ENCODE results near the gene AXL. TPM values are rescaled to one million over a fixed set of nuclear protein-coding genes. Genes with fewer than 3 reads are reported as not detected.
"Not testable (repeated sequence)": the region's sequence is repeated elsewhere in the genome, so short reads cannot be mapped to it uniquely, and the experiment has no call there.

AXL gene
- total RNA-seq, 2 donors from 2014 or later: 0.17 to 0.44 TPM

GRCh38 chr19:41194157-41194552 lies 24.9 kb upstream of the AXL start:
- peaks cover 17% of the 10 kb centered on the region for H3K4me1 Mint-ChIP-seq (ENCODE audit: low read depth)
- H3K36me3 Mint-ChIP-seq (ENCODE audit: insufficient read depth in 2 of 2): peaks cover 0 to 2% of the 10 kb centered on the region in 2 donors
- H3K4me3 Mint-ChIP-seq: peak overlapping the region in 1 of 2 donors; percentile 21
- H3K9me3 Mint-ChIP-seq: no peaks in the 10 kb centered on the region
- ATAC-seq (replicated peaks in 1 of 2) (no peak), DNase-seq (no peak)
- H3K27me3 Mint-ChIP-seq (ENCODE audit: low read depth): peaks cover 41% of the 10 kb centered on the region
- H3K27ac Mint-ChIP-seq: no peak overlapping the region

DNA sequence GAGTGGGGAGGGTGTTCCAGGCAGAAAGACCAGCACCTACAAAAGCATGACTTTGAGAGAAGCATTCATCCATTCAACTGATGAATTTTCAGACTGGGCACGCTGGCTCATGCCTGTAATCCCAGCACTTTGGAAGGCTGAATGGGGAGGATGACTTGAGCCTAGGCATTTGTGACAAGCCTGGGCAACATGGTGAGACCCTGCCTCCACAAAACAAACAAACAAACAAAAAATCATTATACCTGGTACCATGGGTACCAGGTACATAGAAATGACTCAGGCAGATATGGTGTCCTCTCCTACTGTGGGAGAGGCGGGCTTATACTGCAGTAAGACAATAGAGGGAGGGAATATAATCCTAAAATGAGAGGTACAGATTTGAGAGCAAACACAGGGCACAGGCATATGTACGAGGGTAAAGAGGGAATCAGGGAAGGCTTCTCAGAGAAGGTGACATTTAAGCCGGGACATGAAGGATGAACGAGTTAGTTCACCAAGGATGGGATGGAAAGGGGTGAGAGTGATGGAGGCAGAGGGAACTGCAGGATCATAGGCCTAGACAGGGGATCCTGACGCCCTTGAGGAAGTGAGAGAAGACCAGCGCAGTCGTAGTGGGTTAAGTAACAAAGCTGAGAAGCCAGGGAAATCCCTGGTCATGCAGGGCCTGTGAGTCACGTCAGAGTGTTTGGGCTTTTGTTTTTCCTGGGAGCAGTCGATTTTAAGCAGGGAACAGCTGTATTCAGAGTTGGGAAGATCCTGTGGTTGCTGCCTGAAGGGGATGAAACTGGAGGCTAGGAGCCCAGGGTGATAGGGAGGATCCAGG lies 23.1 kb upstream of the AXL start:
- ATAC-seq (replicated peaks in 1 of 2) (no peak), DNase-seq (no peak)
- Mint-ChIP-seq H3K9me3 (no peaks in the 10 kb centered on the region), H3K27ac (no peak overlapping the region), H3K36me3 (ENCODE audit: insufficient read depth in 2 of 2) (peaks cover 0 to 2% of the 10 kb centered on the region in 2 donors), H3K4me1 (ENCODE audit: low read depth) (peaks cover 23% of the 10 kb centered on the region), H3K4me3 (no peak overlapping the region), H3K27me3 (ENCODE audit: low read depth) (peaks cover 34% of the 10 kb centered on the region)

DNA sequence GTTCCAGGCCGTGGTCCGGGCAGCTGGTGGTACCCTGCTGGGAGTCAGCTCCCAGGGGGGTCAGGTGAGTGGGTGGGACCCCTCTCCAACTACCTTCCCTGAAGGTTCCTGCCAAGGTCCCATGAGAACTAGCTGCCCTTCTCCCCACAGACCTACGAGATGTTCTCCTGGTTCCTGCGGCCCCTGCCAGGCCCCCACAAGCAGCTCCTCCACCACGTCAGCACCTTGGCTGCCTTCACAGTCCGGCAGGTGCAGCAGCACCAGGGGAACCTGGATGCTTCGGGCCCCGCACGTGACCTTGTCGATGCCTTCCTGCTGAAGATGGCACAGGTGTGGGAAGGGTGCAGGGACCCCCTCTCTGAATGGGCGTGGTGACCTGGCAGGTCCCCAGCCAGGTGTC lies 20.5 kb upstream of the AXL start:
- Mint-ChIP-seq H3K9me3 (no peaks in the 10 kb centered on the region), H3K27me3 (ENCODE audit: low read depth) (peaks cover 14% of the 10 kb centered on the region), H3K36me3 (ENCODE audit: insufficient read depth in 2 of 2) (no peaks in the 10 kb centered on the region), H3K27ac (no peak overlapping the region), H3K4me1 (ENCODE audit: low read depth) (peaks cover 13% of the 10 kb centered on the region), H3K4me3 (no peak overlapping the region)
- ATAC-seq (replicated peaks in 1 of 2) (no peak), DNase-seq (no peak)

DNA sequence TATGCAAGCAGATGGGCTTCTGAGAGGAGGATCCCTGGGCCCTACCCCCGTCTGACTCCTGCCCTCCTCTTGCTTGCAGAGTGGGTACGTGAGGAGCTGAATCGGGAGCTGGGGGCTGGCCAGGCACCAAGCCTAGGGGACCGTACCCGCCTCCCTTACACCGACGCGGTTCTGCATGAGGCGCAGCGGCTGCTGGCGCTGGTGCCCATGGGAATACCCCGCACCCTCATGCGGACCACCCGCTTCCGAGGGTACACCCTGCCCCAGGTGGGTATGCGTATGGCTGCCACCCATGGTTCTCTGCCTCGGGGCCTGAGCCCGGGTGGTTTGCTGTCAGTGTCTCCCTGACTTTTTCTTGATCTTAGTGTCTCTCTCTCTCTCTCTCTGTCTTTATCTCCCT lies 15.7 kb upstream of the AXL start:
- H3K27ac Mint-ChIP-seq: peak overlapping the region; percentile 70
- no peak for ATAC-seq (replicated peaks in 1 of 2)
- H3K36me3 Mint-ChIP-seq (ENCODE audit: insufficient read depth in 2 of 2): no peaks in the 10 kb centered on the region
- no peak overlapping the region for H3K4me3 Mint-ChIP-seq
- H3K9me3 Mint-ChIP-seq: no peaks in the 10 kb centered on the region
- H3K4me1 Mint-ChIP-seq (ENCODE audit: low read depth): peaks cover 17% of the 10 kb centered on the region
- H3K27me3 Mint-ChIP-seq (ENCODE audit: low read depth): peaks cover under 1% of the 10 kb centered on the region
- no peak for DNase-seq

DNA sequence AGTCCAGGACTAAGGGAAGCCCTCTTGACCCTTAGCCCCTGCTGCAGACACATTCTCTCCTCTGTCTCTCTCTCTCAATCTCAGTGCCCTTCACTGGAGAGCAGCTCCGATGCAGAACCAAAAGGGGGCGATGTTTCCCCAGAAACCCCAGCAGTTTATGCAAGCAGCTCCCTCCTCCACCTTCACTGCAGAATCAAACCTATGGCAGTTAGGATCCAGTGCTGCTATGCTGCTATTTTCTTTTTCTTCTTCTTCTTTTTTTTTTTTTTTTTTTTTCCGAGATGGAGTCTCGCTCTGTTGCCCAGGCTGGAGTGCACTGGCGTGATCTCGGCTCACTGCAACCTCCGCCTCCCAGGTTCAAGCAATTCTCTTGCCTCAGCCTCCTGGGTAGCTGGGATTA lies 14.7 kb upstream of the AXL start:
- DNase-seq (peak; percentile 84 to 85), ATAC-seq (replicated peaks in 1 of 2) (peak; percentile 97)
- peaks cover 17% of the 10 kb centered on the region for H3K4me1 Mint-ChIP-seq (ENCODE audit: low read depth)
- H3K27me3 Mint-ChIP-seq (ENCODE audit: low read depth); H3K36me3 Mint-ChIP-seq (ENCODE audit: insufficient read depth in 2 of 2); H3K4me3 Mint-ChIP-seq; H3K9me3 Mint-ChIP-seq: not testable (repeated sequence)
- peak overlapping the region; percentile 77 for H3K27ac Mint-ChIP-seq

DNA sequence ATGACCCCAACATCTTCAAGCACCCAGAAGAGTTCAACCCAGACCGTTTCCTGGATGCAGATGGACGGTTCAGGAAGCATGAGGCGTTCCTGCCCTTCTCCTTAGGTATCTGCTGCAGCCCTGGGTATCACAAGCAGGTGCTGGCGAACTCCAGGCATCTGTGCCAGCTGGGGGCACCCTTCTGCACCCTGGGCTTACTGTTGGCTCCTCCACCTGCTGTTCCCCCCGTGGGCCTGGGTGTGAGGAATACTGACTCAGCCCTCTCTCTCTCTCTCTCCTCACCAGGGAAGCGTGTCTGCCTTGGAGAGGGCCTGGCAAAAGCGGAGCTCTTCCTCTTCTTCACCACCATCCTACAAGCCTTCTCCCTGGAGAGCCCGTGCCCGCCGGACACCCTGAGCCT lies 13.0 kb upstream of the AXL start:
- H3K4me3 Mint-ChIP-seq: no peak overlapping the region
- no peaks in the 10 kb centered on the region for H3K36me3 Mint-ChIP-seq (ENCODE audit: insufficient read depth in 2 of 2)
- no peaks in the 10 kb centered on the region for H3K9me3 Mint-ChIP-seq
- DNase-seq (no peak), ATAC-seq (replicated peaks in 1 of 2) (no peak)
- no peaks in the 10 kb centered on the region for H3K27me3 Mint-ChIP-seq (ENCODE audit: low read depth)
- no peak overlapping the region for H3K27ac Mint-ChIP-seq
- H3K4me1 Mint-ChIP-seq (ENCODE audit: low read depth): peaks cover 10% of the 10 kb centered on the region

DNA sequence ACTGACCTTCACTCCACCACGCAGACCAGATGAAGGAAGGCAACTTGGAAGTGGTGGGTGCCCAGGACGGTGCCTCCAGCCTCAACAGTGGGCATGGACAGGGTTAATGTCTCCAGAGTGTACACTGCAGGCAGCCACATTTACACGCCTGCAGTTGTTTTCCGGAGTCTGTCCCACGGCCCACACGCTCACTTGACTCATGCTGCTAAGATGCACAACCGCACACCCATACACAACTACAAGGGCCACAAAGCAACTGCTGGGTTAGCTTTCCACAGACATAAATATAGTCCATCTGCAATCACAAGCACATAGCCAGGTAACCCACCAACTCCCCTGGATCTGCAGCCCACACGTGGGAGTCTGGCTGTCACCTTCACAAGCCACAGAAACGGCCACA lies 12.6 kb upstream of the AXL start:
- Mint-ChIP-seq H3K4me1 (ENCODE audit: low read depth) (peaks cover 10% of the 10 kb centered on the region), H3K27me3 (ENCODE audit: low read depth) (no peaks in the 10 kb centered on the region), H3K27ac (no peak overlapping the region), H3K4me3 (no peak overlapping the region), H3K9me3 (no peaks in the 10 kb centered on the region), H3K36me3 (ENCODE audit: insufficient read depth in 2 of 2) (no peaks in the 10 kb centered on the region)
- no peak for DNase-seq
- ATAC-seq (replicated peaks in 1 of 2): no peak

DNA sequence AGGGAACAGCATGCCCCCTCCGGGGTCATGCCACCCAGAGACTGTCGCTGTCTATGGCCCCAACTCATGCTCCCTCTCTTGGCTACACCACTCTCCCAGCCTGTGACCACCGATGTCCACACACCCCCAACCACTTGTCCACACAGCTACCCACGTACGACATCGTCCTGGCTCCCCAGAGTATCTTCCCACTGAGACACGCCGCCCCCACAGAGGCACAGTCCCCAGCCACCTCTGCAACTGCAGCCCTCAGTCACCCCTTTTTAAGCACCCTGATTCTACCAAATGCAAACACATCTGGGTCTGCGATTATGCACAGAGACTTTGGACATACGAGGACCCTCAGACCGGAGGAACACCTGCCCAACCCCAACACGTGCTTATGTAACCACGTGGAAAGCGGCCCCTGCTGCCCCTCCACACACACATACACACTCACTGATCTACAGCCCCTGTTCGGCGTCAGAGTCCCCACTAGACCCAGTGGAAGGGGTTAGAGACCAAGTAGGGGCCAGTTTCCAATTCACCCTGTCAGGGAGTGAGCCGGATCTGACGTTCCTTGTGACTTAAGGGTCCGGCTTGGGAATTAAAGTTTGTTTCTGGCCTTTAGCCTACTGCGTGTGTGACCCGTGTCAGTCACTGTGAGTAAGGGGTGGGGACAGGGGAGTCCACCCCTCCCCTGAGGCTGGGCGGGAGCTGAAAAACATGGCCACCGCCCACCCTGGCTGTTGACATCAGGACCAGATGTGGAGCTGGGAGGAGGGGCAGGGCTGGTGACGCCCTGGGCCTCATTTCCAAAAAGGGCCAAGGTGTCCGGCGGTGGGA lies 11.9 kb upstream of the AXL start:
- ATAC-seq (replicated peaks in 1 of 2) (no peak), DNase-seq (no peak)
- Mint-ChIP-seq H3K27me3 (ENCODE audit: low read depth) (no peaks in the 10 kb centered on the region), H3K4me1 (ENCODE audit: low read depth) (peaks cover 10% of the 10 kb centered on the region), H3K9me3 (no peaks in the 10 kb centered on the region), H3K36me3 (ENCODE audit: insufficient read depth in 2 of 2) (no peaks in the 10 kb centered on the region), H3K4me3 (no peak overlapping the region), H3K27ac (no peak overlapping the region)

DNA sequence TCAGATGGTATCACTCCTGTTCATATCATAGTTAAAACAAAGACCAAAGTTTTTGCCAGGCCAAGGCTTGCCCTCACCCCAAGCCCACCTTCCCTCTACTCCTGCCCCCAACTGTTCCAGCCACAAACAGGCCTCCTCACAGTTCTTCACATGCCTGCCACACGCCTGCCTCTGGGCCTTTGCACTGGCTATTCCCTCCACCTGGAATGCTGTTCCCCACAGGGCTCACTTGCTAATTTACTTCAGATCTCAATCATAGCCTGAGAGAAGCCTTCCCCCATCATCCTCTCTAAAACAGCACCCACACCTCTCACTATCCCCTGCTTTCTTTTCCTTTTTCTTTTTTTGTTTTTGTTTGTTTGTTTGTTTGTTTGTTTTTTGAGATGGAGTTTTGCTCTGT lies 4.9 kb upstream of the AXL start:
- no peaks in the 10 kb centered on the region for H3K9me3 Mint-ChIP-seq
- ATAC-seq (replicated peaks in 1 of 2): no peak
- peaks cover 6% of the 10 kb centered on the region for H3K4me1 Mint-ChIP-seq (ENCODE audit: low read depth)
- peaks cover 9% of the 10 kb centered on the region for H3K27me3 Mint-ChIP-seq (ENCODE audit: low read depth)
- no peak overlapping the region for H3K27ac Mint-ChIP-seq
- H3K36me3 Mint-ChIP-seq (ENCODE audit: insufficient read depth in 2 of 2): no peaks in the 10 kb centered on the region
- H3K4me3 Mint-ChIP-seq: no peak overlapping the region
- DNase-seq: no peak

DNA sequence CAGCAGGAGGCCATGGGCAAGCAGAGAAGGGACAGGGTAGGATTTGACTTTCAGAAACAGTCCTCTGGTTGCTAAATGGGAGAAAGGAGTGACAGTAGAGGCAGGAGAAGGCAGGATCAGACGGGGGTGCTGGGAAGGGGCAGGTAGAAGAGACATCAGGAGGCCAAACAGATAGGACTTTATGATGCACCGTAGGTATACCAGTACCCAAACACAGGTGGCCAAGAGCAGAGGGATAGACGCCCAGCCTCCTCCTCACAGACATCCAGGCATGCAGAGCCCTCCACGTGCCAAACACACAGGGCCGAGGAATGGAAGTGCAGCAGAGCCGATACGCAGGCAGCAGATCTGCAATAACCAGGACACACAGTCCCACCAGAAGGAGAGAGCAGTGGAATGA lies 1.3 kb upstream of the AXL start:
- Mint-ChIP-seq H3K9me3 (no peaks in the 10 kb centered on the region), H3K4me1 (ENCODE audit: low read depth) (peaks cover 7% of the 10 kb centered on the region), H3K27me3 (ENCODE audit: low read depth) (peaks cover 23% of the 10 kb centered on the region), H3K36me3 (ENCODE audit: insufficient read depth in 2 of 2) (peaks cover 0 to 1% of the 10 kb centered on the region in 2 donors), H3K4me3 (no peak overlapping the region), H3K27ac (no peak overlapping the region)
- ATAC-seq (replicated peaks in 1 of 2): no peak
- DNase-seq: no peak

DNA sequence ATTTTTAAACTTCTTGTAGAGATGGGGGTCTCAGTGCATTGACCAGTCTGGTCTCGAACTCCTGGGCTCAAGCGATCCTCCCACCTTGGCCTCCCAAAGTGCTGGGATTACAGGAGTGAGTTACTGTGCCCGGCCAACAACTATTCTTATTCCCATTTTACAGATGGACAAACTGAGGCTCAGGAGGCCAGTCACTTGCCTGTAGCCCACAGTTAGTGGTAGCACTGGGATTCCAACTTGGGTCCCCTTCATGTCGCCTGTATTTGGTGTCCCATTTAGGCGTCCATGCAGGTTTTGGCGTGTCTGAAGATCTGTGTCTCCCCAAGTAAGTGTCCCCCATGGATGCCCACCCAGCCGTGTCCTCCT lies 791 bp upstream of the AXL start:
- no peak for ATAC-seq (replicated peaks in 1 of 2)
- Mint-ChIP-seq H3K36me3 (ENCODE audit: insufficient read depth in 2 of 2) (peaks cover 0 to 1% of the 10 kb centered on the region in 2 donors), H3K4me1 (ENCODE audit: low read depth) (peaks cover 12% of the 10 kb centered on the region), H3K4me3 (no peak overlapping the region), H3K27ac (no peak overlapping the region), H3K27me3 (ENCODE audit: low read depth) (peaks cover 23% of the 10 kb centered on the region), H3K9me3 (no peaks in the 10 kb centered on the region)
- no peak for DNase-seq

DNA sequence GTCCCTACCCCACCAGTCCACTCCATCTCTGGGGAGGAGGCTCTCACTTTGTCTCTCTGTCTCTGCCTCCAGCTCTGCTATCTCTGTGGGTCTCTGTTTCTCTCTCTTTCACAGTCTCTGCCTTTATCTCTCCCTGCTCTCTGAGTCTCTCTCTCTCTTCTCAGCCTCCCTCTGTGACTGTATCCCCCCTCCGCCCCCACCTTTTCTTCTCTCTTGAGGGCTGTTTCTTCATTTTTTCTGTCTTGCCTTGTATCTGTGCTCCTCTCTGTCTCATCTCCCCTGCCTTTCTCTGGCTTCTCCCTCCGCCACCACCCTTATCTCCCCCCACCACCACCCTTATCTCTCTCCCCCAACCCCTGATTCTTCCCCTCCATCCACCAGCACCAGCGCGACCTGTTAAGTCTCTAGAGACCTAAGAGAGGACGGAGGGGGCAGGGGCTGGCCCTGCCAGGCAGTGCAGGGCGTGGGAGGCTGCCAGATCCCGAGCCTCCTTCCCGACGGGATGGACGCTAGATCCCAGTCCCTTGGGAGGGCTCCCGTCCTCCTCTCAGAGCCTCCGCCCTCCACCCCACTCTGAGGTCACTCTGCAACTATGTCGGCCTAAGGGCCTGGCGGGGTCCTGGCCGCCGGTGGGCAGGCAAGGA lies 1.0 kb downstream of the AXL start:
- ATAC-seq (replicated peaks in 1 of 2) (no peak), DNase-seq (no peak)
- no peak overlapping the region for H3K27ac Mint-ChIP-seq

DNA sequence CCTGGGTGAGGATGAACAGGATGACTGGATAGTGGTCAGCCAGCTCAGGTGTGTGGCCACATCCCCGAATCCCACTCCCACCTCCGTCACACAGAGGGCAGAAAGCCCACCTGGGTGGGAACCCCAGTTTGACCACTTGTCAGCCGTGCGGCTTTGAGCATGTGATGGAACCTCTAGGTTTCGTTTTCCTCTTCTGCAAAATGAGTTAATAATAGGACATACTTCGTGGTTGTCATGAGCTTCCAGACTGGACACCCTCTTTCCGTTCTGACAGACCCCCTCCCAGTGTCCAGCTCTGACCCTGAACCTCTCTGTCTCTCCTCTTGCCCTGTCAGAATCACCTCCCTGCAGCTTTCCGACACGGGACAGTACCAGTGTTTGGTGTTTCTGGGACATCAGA lies 1.8 kb downstream of the AXL start:
- H3K27me3 Mint-ChIP-seq (ENCODE audit: low read depth): peaks cover 30% of the 10 kb centered on the region
- ATAC-seq (replicated peaks in 1 of 2): no peak
- H3K4me1 Mint-ChIP-seq (ENCODE audit: low read depth): peaks cover 35% of the 10 kb centered on the region

More for the DNA sequence above, 1.0 kb downstream of the AXL start:
- no peaks in the 10 kb centered on the region for H3K9me3 Mint-ChIP-seq
- no peak overlapping the region for H3K4me3 Mint-ChIP-seq
- peaks cover 30% of the 10 kb centered on the region for H3K27me3 Mint-ChIP-seq (ENCODE audit: low read depth)
- H3K36me3 Mint-ChIP-seq (ENCODE audit: insufficient read depth in 2 of 2): peaks cover 0 to 1% of the 10 kb centered on the region in 2 donors
- H3K4me1 Mint-ChIP-seq (ENCODE audit: low read depth): peaks cover 28% of the 10 kb centered on the region

More for the DNA sequence above, 1.8 kb downstream of the AXL start:
- Mint-ChIP-seq H3K9me3 (no peaks in the 10 kb centered on the region), H3K4me3 (no peak overlapping the region), H3K36me3 (ENCODE audit: insufficient read depth in 2 of 2) (peaks cover 1 to 3% of the 10 kb centered on the region in 2 donors), H3K27ac (no peak overlapping the region)
- no peak for DNase-seq

Data from activated T-cell treated with anti-CD3 and anti-CD28 coated beads, Interleukin-2, amount 50 U/mL, for 72 hours (primary cell).